Nasal cavity respiratory epithelium epithelial cell of viscerocranial mucosa (primary cell): Measurements from ENCODE around the gene GOLPH3L. TPM values are rescaled to one million over a fixed set of nuclear protein-coding genes. Genes with fewer than 3 reads are reported as not detected.

Source experiments
- total RNA-seq: library from RNA; depleted of rRNA; stranded (reverse); fragments of >200 nt; gene quantifications from 2 replicates; pipeline ENCODE4 v1.2.3, GENCODE V29; 2014

The GOLPH3L gene
- 15.9 and 16.7 TPM in 2 replicates for total RNA-seq

GRCh38 chr1:150696995-150697927, at the start of gene GOLPH3L:
TSS of gene GOLPH3L (minus strand) at chr1:150697154. CDS start at chr1:150694838, 2,316 bp downstream.

GRCh38 chr1:150720703-150721102, 23.7 kb upstream of the GOLPH3L start, which contains the start of gene HORMAD1:
TSS of gene HORMAD1 (minus strand) at chr1:150720895. CDS start at chr1:150719505, 1,390 bp downstream.

GRCh38 chr1:150629115-150629928, 67.6 kb downstream of the GOLPH3L start, which contains the start of gene ENSA:
TSS of gene ENSA (minus strand) at chr1:150629612. CDS start at chr1:150629470, 142 bp downstream.

Other genes with a start within 250 kb of the GOLPH3L start
- 24.6 and 46.8 TPM in 2 replicates for gene TARS2, start 209.7 kb downstream of the GOLPH3L start, total RNA-seq
- 5.1 and 7.0 TPM in 2 replicates for gene ECM1, start 189.0 kb downstream of the GOLPH3L start, total RNA-seq
- 0.34 TPM in 1 of 2 replicates, not detected in the other for gene FALEC, start 181.4 kb downstream of the GOLPH3L start, total RNA-seq
- 1.7 and 2.8 TPM in 2 replicates for gene ADAMTSL4, start 147.7 kb downstream of the GOLPH3L start, total RNA-seq
- gene MCL1, start 117.5 kb downstream of the GOLPH3L start, total RNA-seq = 365 and 420 TPM in 2 replicates
- gene ENSA, start 67.5 kb downstream of the GOLPH3L start, total RNA-seq = 58.8 and 76.6 TPM in 2 replicates
- 0.50 and 3.8 TPM in 2 replicates for gene HORMAD1, start 23.7 kb upstream of the GOLPH3L start, total RNA-seq
- gene CTSS, start 68.6 kb upstream of the GOLPH3L start, total RNA-seq = 2.1 and 12.4 TPM in 2 replicates
- 1.4 and 3.6 TPM in 2 replicates for gene CTSK, start 111.1 kb upstream of the GOLPH3L start, total RNA-seq
- 20.5 and 30.6 TPM in 2 replicates for gene ARNT, start 179.4 kb upstream of the GOLPH3L start, total RNA-seq
- not detected in 2 replicates for gene CTXND2, start 190.0 kb upstream of the GOLPH3L start, total RNA-seq
- 23.2 and 36.7 TPM in 2 replicates for gene SETDB1, start 229.2 kb upstream of the GOLPH3L start, total RNA-seq